ENCODE results near the gene PRKCI. TPM values are rescaled to one million over a fixed set of nuclear protein-coding genes. Genes with fewer than 3 reads are reported as not detected.

PRKCI gene
- total and polyA plus RNA-seq, 4 donors = 3.2 to 12.7 (median 8.7) TPM

DNA sequence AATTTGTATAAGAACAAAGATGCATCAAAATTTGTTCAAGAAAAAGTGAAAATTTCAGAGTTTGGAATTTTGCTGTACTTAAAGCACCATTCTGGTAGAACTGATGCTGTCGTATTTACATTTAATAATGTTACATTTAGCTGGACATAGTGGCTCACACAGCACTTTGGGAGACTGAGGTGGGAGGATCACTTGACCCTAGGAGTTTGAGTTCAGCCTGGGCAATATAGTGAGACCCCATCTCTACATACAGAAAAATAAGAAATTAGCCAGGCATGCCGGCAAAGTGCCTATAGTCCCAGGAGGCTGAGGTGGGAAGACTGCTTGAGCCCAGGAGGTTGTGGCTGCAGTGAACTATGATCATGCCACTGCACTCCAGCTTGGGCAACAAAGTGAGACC, 83.8 kb downstream of the PRKCI start:
- Histone ChIP-seq H3K27ac (ENCODE audit: low read depth in 1 of 2, low read length in 2 of 2) (no peak overlapping the region), H3K4me3 (ENCODE audit: low read depth in 1 of 3, low read length in 3 of 3) (no peak overlapping the region), H3K27me3 (ENCODE audit: control insufficient read depth in 4 of 4, insufficient read depth in 4 of 4, low read length in 3 of 4) (no peaks in the 10 kb centered on the region), H3K9ac (ENCODE audit: low read depth in 1 of 2, low read length in 2 of 2) (no peak overlapping the region), H3K4me1 (ENCODE audit: control insufficient read depth in 4 of 4, insufficient read depth in 4 of 4, low read length in 3 of 4) (peaks cover 0 to 6% (median 0%) of the 10 kb centered on the region in 4 donors), H3K36me3 (ENCODE audit: control insufficient read depth in 4 of 4, insufficient read depth in 3 of 4, low read depth in 1 of 4, low read length in 3 of 4) (peaks cover 0 to 6% (median 3%) of the 10 kb centered on the region in 4 donors), H3K9me3 (ENCODE audit: control insufficient read depth in 4 of 4, low read length in 3 of 4) (no peaks in the 10 kb centered on the region)
- 97% methylated on average over 2 of the region's 2 CpGs for WGBS
- TF ChIP-seq YY1 (IDR thresholded peaks at IDR 0.05) (no peak), FOXA2 (IDR thresholded peaks at IDR 0.05) (no peak), NR2F2 (IDR thresholded peaks at IDR 0.05) (no peak), TAF1 (conservative IDR thresholded peaks at IDR 0.05) (no peak), ZBTB33 (IDR thresholded peaks at IDR 0.05) (no peak), HNF4A (conservative IDR thresholded peaks at IDR 0.05) (no peak), MAX (IDR thresholded peaks at IDR 0.05) (no peak), HNF4G (IDR thresholded peaks at IDR 0.05) (no peak), RXRA (IDR thresholded peaks at IDR 0.05) (no peak)
- no peak for DNase-seq (ENCODE audit: low spot score)

GRCh38 chr3:170307671-170308405, 85.6 kb downstream of the PRKCI start:
- no peak overlapping the region for H3K27ac ChIP-seq (ENCODE audit: low read depth in 1 of 2, low read length in 2 of 2)
- no peak overlapping the region for H3K4me3 ChIP-seq (ENCODE audit: low read depth in 1 of 3, low read length in 3 of 3)
- H3K9me3 ChIP-seq (ENCODE audit: control insufficient read depth in 4 of 4, low read length in 3 of 4) = no peaks in the 10 kb centered on the region
- H3K27me3 ChIP-seq (ENCODE audit: control insufficient read depth in 4 of 4, insufficient read depth in 4 of 4, low read length in 3 of 4) = no peaks in the 10 kb centered on the region
- H3K4me1 ChIP-seq (ENCODE audit: control insufficient read depth in 4 of 4, insufficient read depth in 4 of 4, low read length in 3 of 4) = peaks cover 0 to 6% (median 0%) of the 10 kb centered on the region in 4 donors
- no peak for DNase-seq (ENCODE audit: low spot score)
- no peaks in the 10 kb centered on the region for H3K36me3 ChIP-seq (ENCODE audit: control insufficient read depth in 4 of 4, insufficient read depth in 3 of 4, low read depth in 1 of 4, low read length in 3 of 4)
- H3K9ac ChIP-seq (ENCODE audit: low read depth in 1 of 2, low read length in 2 of 2) = no peak overlapping the region
- TF ChIP-seq HNF4G (IDR thresholded peaks at IDR 0.05) = no peak
- WGBS = 90% methylated on average over 11 of the region's 11 CpGs

- Histone ChIP-seq H3K4me1 (ENCODE audit: control insufficient read depth in 4 of 4, insufficient read depth in 4 of 4, low read length in 3 of 4) (peaks cover 0 to 6% (median 0%) of the 10 kb centered on the region in 4 donors), H3K4me3 (ENCODE audit: low read depth in 1 of 3, low read length in 3 of 3) (no peak overlapping the region), H3K9me3 (ENCODE audit: control insufficient read depth in 4 of 4, low read length in 3 of 4) (no peaks in the 10 kb centered on the region), H3K27me3 (ENCODE audit: control insufficient read depth in 4 of 4, insufficient read depth in 4 of 4, low read length in 3 of 4) (no peaks in the 10 kb centered on the region), H3K9ac (ENCODE audit: low read depth in 1 of 2, low read length in 2 of 2) (no peak overlapping the region), H3K36me3 (ENCODE audit: control insufficient read depth in 4 of 4, insufficient read depth in 3 of 4, low read depth in 1 of 4, low read length in 3 of 4) (no peaks in the 10 kb centered on the region), H3K27ac (ENCODE audit: low read depth in 1 of 2, low read length in 2 of 2) (no peak overlapping the region)
- TF ChIP-seq EGR1 (IDR thresholded peaks at IDR 0.05; ENCODE audit: low read depth in 2 of 2) = no peak
- TF ChIP-seq CTCF (IDR thresholded peaks at IDR 0.05; ENCODE audit: low read depth, low read length, missing input control) = no peak
- no peak for TF ChIP-seq ZBTB33 (IDR thresholded peaks at IDR 0.05)
- TF ChIP-seq MAX (IDR thresholded peaks at IDR 0.05) = no peak
- TF ChIP-seq JUND (IDR thresholded peaks at IDR 0.05) = no peak
- no peak for TF ChIP-seq RAD21 (IDR thresholded peaks at IDR 0.05)
- TF ChIP-seq FOXA1 (IDR thresholded peaks at IDR 0.05) = no peak
- no peak for DNase-seq (ENCODE audit: low spot score)
- WGBS = 80% methylated on average over 1 of the region's 1 CpG
Measured at GRCh38 chr3:170309046-170309445, 86.8 kb downstream of the PRKCI start.
